ENCODE results near the gene GPR37.

- TF ChIP-seq, protein P1, sequence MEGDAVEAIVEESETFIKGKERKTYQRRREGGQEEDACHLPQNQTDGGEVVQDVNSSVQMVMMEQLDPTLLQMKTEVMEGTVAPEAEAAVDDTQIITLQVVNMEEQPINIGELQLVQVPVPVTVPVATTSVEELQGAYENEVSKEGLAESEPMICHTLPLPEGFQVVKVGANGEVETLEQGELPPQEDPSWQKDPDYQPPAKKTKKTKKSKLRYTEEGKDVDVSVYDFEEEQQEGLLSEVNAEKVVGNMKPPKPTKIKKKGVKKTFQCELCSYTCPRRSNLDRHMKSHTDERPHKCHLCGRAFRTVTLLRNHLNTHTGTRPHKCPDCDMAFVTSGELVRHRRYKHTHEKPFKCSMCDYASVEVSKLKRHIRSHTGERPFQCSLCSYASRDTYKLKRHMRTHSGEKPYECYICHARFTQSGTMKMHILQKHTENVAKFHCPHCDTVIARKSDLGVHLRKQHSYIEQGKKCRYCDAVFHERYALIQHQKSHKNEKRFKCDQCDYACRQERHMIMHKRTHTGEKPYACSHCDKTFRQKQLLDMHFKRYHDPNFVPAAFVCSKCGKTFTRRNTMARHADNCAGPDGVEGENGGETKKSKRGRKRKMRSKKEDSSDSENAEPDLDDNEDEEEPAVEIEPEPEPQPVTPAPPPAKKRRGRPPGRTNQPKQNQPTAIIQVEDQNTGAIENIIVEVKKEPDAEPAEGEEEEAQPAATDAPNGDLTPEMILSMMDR (IDR thresholded peaks at IDR 0.05 in 8 of 11, conservative IDR thresholded peaks at IDR 0.05 in 3 of 11) = no peak
- no peak for TF ChIP-seq POLR2AphosphoS5 (IDR thresholded peaks at IDR 0.05)
Measured at GRCh38 chr7:124779620-124780019, 14.0 kb upstream of the GPR37 start.

Measured in spleen (tissue), 7 donors.